Measurements from ENCODE around the gene C1QTNF2. TPM values are rescaled to one million over a fixed set of nuclear protein-coding genes. Genes with fewer than 3 reads are reported as not detected.

Gene C1QTNF2
- total and polyA plus RNA-seq, 10 of the 15 experiments (the other 5 are each of a cell fraction or from before 2014, with no cell fraction given) = not detected

DNA sequence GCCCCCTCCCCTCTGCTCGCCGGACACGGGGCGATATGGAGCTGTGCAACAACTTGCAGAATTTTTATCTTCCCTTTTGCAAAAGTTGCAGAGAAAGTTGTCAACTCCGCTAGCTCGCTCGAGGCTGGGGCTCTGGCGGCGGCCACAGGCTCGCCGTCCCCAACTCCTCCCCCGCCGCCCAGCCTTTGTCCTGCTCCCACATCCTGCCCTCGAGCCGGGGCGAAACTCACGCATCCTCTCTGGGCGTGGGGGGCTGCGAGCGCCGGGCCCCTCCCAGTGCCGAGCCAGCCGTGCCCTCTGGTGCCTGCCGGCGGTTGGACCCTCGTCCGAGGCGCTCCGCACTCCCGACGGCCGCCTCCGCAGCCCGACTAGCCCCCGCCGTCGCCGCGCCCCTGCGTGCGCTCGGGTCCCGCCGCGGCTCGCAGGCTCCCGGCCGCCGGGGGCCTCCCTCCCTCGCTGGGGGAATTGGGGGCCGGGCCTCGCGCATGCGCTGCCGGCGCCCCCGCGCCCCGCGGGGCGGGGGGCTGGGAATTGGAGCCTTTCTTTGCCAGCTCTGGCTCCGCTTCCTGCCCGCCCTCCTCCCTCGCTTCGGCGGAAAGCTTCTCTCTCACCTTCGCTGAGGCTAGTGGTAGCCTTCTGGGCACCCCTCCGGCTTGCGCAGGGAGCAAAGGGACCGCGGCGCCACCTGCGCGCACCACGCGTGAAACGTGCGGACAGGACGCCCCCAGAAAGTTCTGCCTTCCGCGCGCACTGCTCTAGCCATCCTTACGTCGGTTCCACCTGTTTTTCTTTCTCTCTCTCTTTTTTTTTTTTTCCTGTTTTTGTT is 58.1 kb downstream of the C1QTNF2 start, which contains the start of gene CCNJL:
Gene CCNJL, minus strand, starts transcription at position 431 of the 826 bp plus-strand sequence. CDS start 641 bp downstream, outside the sequence.
- ChIA-PET CTCF (no interaction called here), SMC1A (ENCODE audit: uncharacterized antibody, unreplicated experiment) (interaction anchor here (1.7 kb wide), 1 partner anchor 12 kb away, joined by 4 read pairs; no protein-coding TSS in a partner anchor), RAD21 (ENCODE audit: unreplicated experiment) (no interaction called here), POLR2A (no interaction called here)
- FAIRE-seq (no peak), DNase-seq (ENCODE audit: low read depth, low spot score) (no peak), ATAC-seq (peak; percentile 46)
- WGBS (ENCODE audit: insufficient coverage, insufficient replicate concordance, low lambda C conversion rate, missing lambda C conversion rate) = 5% methylated on average over 51 of the region's 84 CpGs
- Histone ChIP-seq H3K9me3 (replicated peaks; ENCODE audit: control insufficient read depth, insufficient read depth, low read length) (no peaks in the 10 kb centered on the region; the same call in 2 of the 3 replicates), H3K4me1 (ENCODE audit: control insufficient read depth, insufficient read depth, low read length) (no peaks in the 10 kb centered on the region), H3K27ac (ENCODE audit: control insufficient read depth, insufficient read depth) (no peak within 1 kb of the TSS), H3K9ac (ENCODE audit: control insufficient read depth, insufficient read depth, low read length) (no peak within 1 kb of the TSS), H2AFZ (ENCODE audit: control insufficient read depth, low read depth, low read length) (peak within 1 kb of the TSS; percentile 71), H3K79me2 (ENCODE audit: control insufficient read depth, insufficient read depth, low read length) (no peaks in the 10 kb centered on the region), H4K20me1 (ENCODE audit: control insufficient read depth, insufficient read depth) (no peaks in the 10 kb centered on the region), H3K4me2 (ENCODE audit: control insufficient read depth, insufficient read depth) (peak within 1 kb of the TSS; percentile 89), H3K36me3 (ENCODE audit: control insufficient read depth in 2 of 2, insufficient read depth in 2 of 2, low read length in 1 of 2) (no peaks in the 10 kb centered on the region), H3K4me3 (peak within 1 kb of the TSS; percentile 61), H3K27me3 (replicated peaks in 1 of 2; ENCODE audit: control insufficient read depth in 2 of 2, insufficient read depth in 2 of 2, low read length in 1 of 2) (peaks cover 8 to 16% of the 10 kb centered on the region in 2 experiments)
- intact Hi-C loops (cut with micrococcal nuclease; ENCODE audit: unreplicated experiment) (no loop called here), in situ Hi-C loops (cut with MboI) (no loop called here)
- peak; percentile 84 for TF ChIP-seq IKZF1 (conservative IDR thresholded peaks at IDR 0.05)
- 0 out of 2 replicates have a peak, but pooled peaks have one; percentile 35 for TF ChIP-seq NFXL1 (IDR thresholded peaks at IDR 0.05; ENCODE audit: borderline replicate concordance)
- TF ChIP-seq SUZ12 (IDR thresholded peaks at IDR 0.05; ENCODE audit: unreplicated experiment) = peak; percentile 62
- TF ChIP-seq NR2F1 (conservative IDR thresholded peaks at IDR 0.05) = 0 out of 2 replicates have a peak, but pooled peaks have one; percentile 12
- TF ChIP-seq HDAC6 (IDR thresholded peaks at IDR 0.05; ENCODE audit: unreplicated experiment) = peak; percentile 83
- TF ChIP-seq LARP7 (IDR thresholded peaks at IDR 0.05) = 0 out of 2 replicates have a peak, but pooled peaks have one; percentile 29
- peak; percentile 18 to 81; a peak in 3 of 4 replicates for TF ChIP-seq BHLHE40 (IDR thresholded peaks at IDR 0.05; ENCODE audit: borderline replicate concordance in 1 of 2, low read depth in 2 of 2, low read length in 1 of 2)
- TF ChIP-seq STAT3 (IDR thresholded peaks at IDR 0.05; ENCODE audit: low read depth, low read length) = no peak
- TF ChIP-seq DPF2 (IDR thresholded peaks at IDR 0.05) = peak; percentile 51; the same call in 1 of the 2 replicates
- no peak for TF ChIP-seq EED (IDR thresholded peaks at IDR 0.05; ENCODE audit: low read depth)
- no TSS peak for BruUV-seq (replicated peaks)

All from GM12878 (cell line).